Stomach (tissue), 9 donors: ENCODE results near the gene PLCB1. TPM values are rescaled to one million over a fixed set of nuclear protein-coding genes. Genes with fewer than 3 reads are reported as not detected.

Experiments used
- DNase-seq, 2 donors: peaks; one replicate each; pipeline versions ENCODE4 v3.0.0 to v3.0.0-alpha.2; 2013 to 2019
- H3K27ac ChIP-seq, 5 donors: fragments of 200-600 bp in 4 of 5; sonication (generic) in 4 of 5; one replicate each; pipeline ENCODE4 v1.5.1; 2013 to 2019; ENCODE audit warnings: mild to moderate bottlenecking in 1 of 5, moderate library complexity in 1 of 5
- H3K27me3 ChIP-seq, 3 donors: fragments of 200-600 bp; sonication (generic); one replicate each; pipeline ENCODE4 v1.5.1; 2017 to 2019; ENCODE audit warnings: mixed run types in 1 of 3
- H3K36me3 ChIP-seq, 4 donors: fragments of 200-600 bp; sonication (generic); 1 replicate in 3 of 4; 2 replicates in 1 of 4; pipeline ENCODE4 v1.5.1; 2016 to 2019
- H3K4me1 ChIP-seq, 4 donors: fragments of 200-600 bp; sonication (generic); one replicate each; pipeline ENCODE4 v1.5.1; 2016 to 2019
- H3K4me3 ChIP-seq, 4 donors: fragments of 200-600 bp; sonication (generic) in 3 of 4; one replicate each; pipeline ENCODE4 v1.5.1; 2016 to 2019; ENCODE audit warnings: mild to moderate bottlenecking in 1 of 4
- H3K9me3 ChIP-seq, 4 donors: fragments of 200-600 bp; sonication (generic); one replicate each; pipeline ENCODE4 v1.5.1; 2016 to 2019
- CTCF ChIP-seq, 7 experiments: fragments of 450-650 bp in 4 of 7; fragments of 200-600 bp in 3 of 7; sonication (generic) in 3 of 7; IDR thresholded peaks; one replicate each; pipeline ENCODE4 v1.5.1; 2016 to 2019; ENCODE audit warnings: antibody characterized with exemption in 7 of 7, control low read depth in 2 of 7, mild to moderate bottlenecking in 1 of 7
- EP300 ChIP-seq: sonication (generic); formaldehyde crosslinking; IDR thresholded peaks from one replicate; pipeline ENCODE4 v1.6.1; 2017; ENCODE audit warnings: antibody characterized with exemption
- POLR2A ChIP-seq, 4 donors: fragments of 450-650 bp; IDR thresholded peaks; one replicate each; pipeline ENCODE4 v1.6.1; 2016; ENCODE audit warnings: antibody characterized with exemption in 4 of 4, control low read depth in 2 of 4, mild to moderate bottlenecking in 1 of 4, moderate library complexity in 1 of 4
- POLR2AphosphoS5 ChIP-seq, 3 donors: sonication (generic); formaldehyde crosslinking; IDR thresholded peaks; one replicate each; pipeline ENCODE4 v1.6.1; 2016; ENCODE audit warnings: antibody characterized with exemption in 3 of 3
- WGBS, 5 donors: extraction: QIAGEN DNeasy Blood & Tissue Kit in 3 of 5; methylation state at CpG; one replicate each; pipeline versions ENCODE4 v1.1.5 to v1.1.7; 2013 to 2018; 5-methylcytosine and 5-hydroxymethylcytosine counted together
- intact Hi-C: fragments of 100-400 bp; cut with DNase I; formaldehyde crosslinking; loops from one replicate; pipeline ENCODE4 v1.15.1; 2023; ENCODE audit warnings: low total_unique reads
- polyA plus RNA-seq, 3 donors: library from polyadenylated mRNA; stranded (reverse); fragments of 200-250 nt; gene quantifications; one replicate each; pipeline ENCODE4 v1.2.3, GENCODE V29; 2013
- total RNA-seq, 5 donors: library from RNA; depleted of rRNA; stranded (reverse); fragments of >200 nt; gene quantifications; one replicate each; pipeline versions ENCODE4 v1.1.0 to v1.2.3, GENCODE V29; 2014 to 2016
- donor health status: healthy with polysubstance abuse.
- donor health status: Bipolar disorder and iron deficiency.
- donor health status: healthy.

The PLCB1 gene
- total and polyA plus RNA-seq, 8 donors: 4.1 to 66.5 (median 11.7) TPM

- intact Hi-C loops: no loop called here
- no peaks in the 10 kb centered on the region for H3K27me3 ChIP-seq
- no peaks in the 10 kb centered on the region for H3K9me3 ChIP-seq
- TF ChIP-seq EP300: no peak
- no peak for TF ChIP-seq CTCF (IDR thresholded peaks at IDR 0.05)
- TF ChIP-seq POLR2AphosphoS5 (IDR thresholded peaks at IDR 0.05): no peak
- no peak for TF ChIP-seq POLR2A (IDR thresholded peaks at IDR 0.05)
- no peak overlapping the region for H3K4me3 ChIP-seq
- no peak for DNase-seq
- H3K27ac ChIP-seq: no peak overlapping the region
- H3K36me3 ChIP-seq: no peaks in the 10 kb centered on the region
- 87 to 100% (median 94%) methylated on average over 1 of the region's 1 CpG for WGBS, 5 donors
- H3K4me1 ChIP-seq: peaks cover 0 to 25% (median 4%) of the 10 kb centered on the region in 4 donors
Measured at GRCh38 chr20:8208226-8208625, 76.2 kb downstream of the PLCB1 start.

GRCh38 chr20:8209061-8209460, 77.0 kb downstream of the PLCB1 start:
- Histone ChIP-seq H3K4me3 (no peak overlapping the region), H3K27me3 (no peaks in the 10 kb centered on the region), H3K9me3 (no peaks in the 10 kb centered on the region), H3K4me1 (peaks cover 0 to 34% (median 9%) of the 10 kb centered on the region in 4 donors), H3K27ac (no peak overlapping the region), H3K36me3 (no peaks in the 10 kb centered on the region)
- WGBS, 5 donors: 22 to 36% (median 24%) methylated on average over 2 of the region's 2 CpGs
- intact Hi-C loops: no loop called here
- no peak for DNase-seq
- no peak for TF ChIP-seq POLR2A (IDR thresholded peaks at IDR 0.05)
- TF ChIP-seq EP300: no peak
- TF ChIP-seq CTCF (IDR thresholded peaks at IDR 0.05): no peak
- TF ChIP-seq POLR2AphosphoS5 (IDR thresholded peaks at IDR 0.05): no peak

GRCh38 chr20:8210749-8211148, 78.7 kb downstream of the PLCB1 start:
- Histone ChIP-seq H3K9me3 (no peaks in the 10 kb centered on the region), H3K27me3 (no peaks in the 10 kb centered on the region), H3K4me1 (peaks cover 14 to 51% (median 23%) of the 10 kb centered on the region in 4 donors), H3K27ac (no peak overlapping the region), H3K4me3 (no peak overlapping the region), H3K36me3 (no peaks in the 10 kb centered on the region)
- TF ChIP-seq CTCF (IDR thresholded peaks at IDR 0.05) (no peak), POLR2AphosphoS5 (IDR thresholded peaks at IDR 0.05) (no peak), POLR2A (IDR thresholded peaks at IDR 0.05) (no peak), EP300 (no peak)
- intact Hi-C loops: no loop called here
- DNase-seq: no peak
- 88 to 100% (median 96%) methylated on average over 1 of the region's 1 CpG for WGBS, 5 donors

- DNase-seq: no peak
- H3K27ac ChIP-seq: no peak overlapping the region
- intact Hi-C loops: no loop called here
Measured at GRCh38 chr20:8212286-8212685, 80.2 kb downstream of the PLCB1 start.

More at GRCh38 chr20:8212286-8212685, 80.2 kb downstream of the PLCB1 start:
- Histone ChIP-seq H3K9me3 (no peaks in the 10 kb centered on the region), H3K27me3 (no peaks in the 10 kb centered on the region), H3K4me3 (no peak overlapping the region), H3K36me3 (no peaks in the 10 kb centered on the region), H3K4me1 (peaks cover 17 to 59% (median 28%) of the 10 kb centered on the region in 4 donors)
- 69 to 78% (median 72%) methylated on average over 3 of the region's 3 CpGs for WGBS, 5 donors
- TF ChIP-seq POLR2AphosphoS5 (IDR thresholded peaks at IDR 0.05) (no peak), POLR2A (IDR thresholded peaks at IDR 0.05) (no peak), CTCF (IDR thresholded peaks at IDR 0.05) (no peak), EP300 (no peak)
